GM19397 (cell line): ENCODE data around the gene WASHC2C.
"Not testable (repeated sequence)": the region's sequence is repeated elsewhere in the genome, so short reads cannot be mapped to it uniquely, and the experiment has no call there.

Experiments
- ATAC-seq: cut with Tn5 transposase; IDR thresholded peaks from one replicate; pipeline ENCODE4 v1.9.1; 2021; ENCODE audit warnings: mild to moderate bottlenecking, moderate library complexity; ENCODE audit not compliant: unreplicated experiment

Gene WASHC2C

GRCh38 chr10:45726703-45727420 lies at the start of gene WASHC2C:
WASHC2C (plus strand) TSS chr10:45727266; CDS start chr10:45727318, 52 bp downstream.
- peak; percentile 97 for ATAC-seq

GRCh38 chr10:45678467-45678866 lies 48.6 kb upstream of the WASHC2C start:
- not testable (repeated sequence) for ATAC-seq

- ATAC-seq, result peak; percentile 89
Observed at GRCh38 chr10:45710200-45710796, 16.8 kb upstream of the WASHC2C start.

- not testable (repeated sequence) for ATAC-seq
Observed at GRCh38 chr10:45711223-45711622, 15.8 kb upstream of the WASHC2C start.

GRCh38 chr10:45717053-45717452 lies 10.0 kb upstream of the WASHC2C start:
- ATAC-seq, result not testable (repeated sequence)

GRCh38 chr10:45717642-45718041 lies 9.4 kb upstream of the WASHC2C start:
- not testable (repeated sequence) for ATAC-seq

- ATAC-seq, result not testable (repeated sequence)
Observed at GRCh38 chr10:45721503-45721902, 5.6 kb upstream of the WASHC2C start.

GRCh38 chr10:45723851-45724250 lies 3.2 kb upstream of the WASHC2C start:
- ATAC-seq, result not testable (repeated sequence)

GRCh38 chr10:45727421-45727965 lies 427 bp downstream of the WASHC2C start:
- ATAC-seq, result peak; percentile 47

- not testable (repeated sequence) for ATAC-seq
Observed at GRCh38 chr10:45734449-45734848, 7.4 kb downstream of the WASHC2C start.

GRCh38 chr10:45734867-45735266 lies 7.8 kb downstream of the WASHC2C start:
- ATAC-seq, result not testable (repeated sequence)

GRCh38 chr10:45741559-45741958 lies 14.5 kb downstream of the WASHC2C start:
- ATAC-seq, result not testable (repeated sequence)

- not testable (repeated sequence) for ATAC-seq
Observed at GRCh38 chr10:45742014-45742413, 14.9 kb downstream of the WASHC2C start.

- ATAC-seq, result not testable (repeated sequence)
Observed at GRCh38 chr10:45751141-45751540, 24.1 kb downstream of the WASHC2C start.

GRCh38 chr10:45752210-45752609 lies 25.1 kb downstream of the WASHC2C start:
- ATAC-seq, result not testable (repeated sequence)

GRCh38 chr10:45753979-45754495 lies 27.0 kb downstream of the WASHC2C start:
- ATAC-seq, result not testable (repeated sequence)

GRCh38 chr10:45755083-45755482 lies 28.0 kb downstream of the WASHC2C start:
- ATAC-seq, result not testable (repeated sequence)

GRCh38 chr10:45756065-45756464 lies 29.0 kb downstream of the WASHC2C start:
- not testable (repeated sequence) for ATAC-seq

GRCh38 chr10:45757661-45758396 lies 30.8 kb downstream of the WASHC2C start:
- ATAC-seq, result not testable (repeated sequence)

GRCh38 chr10:45761622-45762021 lies 34.6 kb downstream of the WASHC2C start:
- ATAC-seq, result peak; percentile 60

- ATAC-seq, result not testable (repeated sequence)
Observed at GRCh38 chr10:45763037-45763436, 36.0 kb downstream of the WASHC2C start.
